Stimulated activated CD8-positive, alpha-beta memory T cell treated with anti-CD3 and anti-CD28 coated beads, Interleukin-12 subunit alpha, Interleukin-12 subunit beta, amount 100 ng/mL, for 1 hour (primary cell): Measurements from ENCODE around the gene COL5A1.

Experiments
- DNase-seq: peaks from one replicate; pipeline ENCODE4 v3.0.0-alpha.2; 2020; ENCODE audit warnings: low read depth

Gene COL5A1

GRCh38 chr9:134792627-134793026 is 151.0 kb downstream of the COL5A1 start:
- DNase-seq, result no peak

- no peak for DNase-seq
Measured at GRCh38 chr9:134793288-134794188, 151.9 kb downstream of the COL5A1 start.

- DNase-seq, result no peak
Measured at GRCh38 chr9:134794663-134795370, 153.2 kb downstream of the COL5A1 start.

- DNase-seq, result no peak
Measured at GRCh38 chr9:134795446-134795845, 153.8 kb downstream of the COL5A1 start.

GRCh38 chr9:134796882-134797281 is 155.3 kb downstream of the COL5A1 start:
- no peak for DNase-seq

- DNase-seq, result no peak
Measured at GRCh38 chr9:134800791-134801339, 159.3 kb downstream of the COL5A1 start.

GRCh38 chr9:134802216-134802795 is 160.7 kb downstream of the COL5A1 start:
- DNase-seq, result no peak

GRCh38 chr9:134804871-134805270 is 163.3 kb downstream of the COL5A1 start:
- no peak for DNase-seq

GRCh38 chr9:134807716-134808446 is 166.3 kb downstream of the COL5A1 start:
- no peak for DNase-seq

GRCh38 chr9:134808447-134808792 is 166.8 kb downstream of the COL5A1 start:
- no peak for DNase-seq

- no peak for DNase-seq
Measured at GRCh38 chr9:134809292-134809691, 167.7 kb downstream of the COL5A1 start.

GRCh38 chr9:134809826-134810225 is 168.2 kb downstream of the COL5A1 start:
- no peak for DNase-seq

- DNase-seq, result no peak
Measured at GRCh38 chr9:134811079-134811672, 169.6 kb downstream of the COL5A1 start.

- no peak for DNase-seq
Measured at GRCh38 chr9:134811673-134812342, 170.2 kb downstream of the COL5A1 start.

- DNase-seq, result no peak
Measured at GRCh38 chr9:134812343-134812673, 170.7 kb downstream of the COL5A1 start.

GRCh38 chr9:134813841-134814240 is 172.2 kb downstream of the COL5A1 start:
- DNase-seq, result no peak

GRCh38 chr9:134814598-134815215 is 173.1 kb downstream of the COL5A1 start:
- no peak for DNase-seq

GRCh38 chr9:134815435-134816214 is 174.0 kb downstream of the COL5A1 start:
- no peak for DNase-seq

GRCh38 chr9:134816264-134816663 is 174.7 kb downstream of the COL5A1 start:
- no peak for DNase-seq

- DNase-seq, result no peak
Measured at GRCh38 chr9:134818000-134818568, 176.5 kb downstream of the COL5A1 start.
